GM18517 (cell line): ENCODE measurements around the gene PLEKHM1.
"Not testable (repeated sequence)": the region's sequence is repeated elsewhere in the genome, so short reads cannot be mapped to it uniquely, and the experiment has no call there.

Experiments
- ATAC-seq: cut with Tn5 transposase; IDR thresholded peaks from one replicate; pipeline ENCODE4 v1.9.1; 2021; ENCODE audit warnings: mild to moderate bottlenecking, moderate library complexity; ENCODE audit not compliant: unreplicated experiment

The PLEKHM1 gene

DNA sequence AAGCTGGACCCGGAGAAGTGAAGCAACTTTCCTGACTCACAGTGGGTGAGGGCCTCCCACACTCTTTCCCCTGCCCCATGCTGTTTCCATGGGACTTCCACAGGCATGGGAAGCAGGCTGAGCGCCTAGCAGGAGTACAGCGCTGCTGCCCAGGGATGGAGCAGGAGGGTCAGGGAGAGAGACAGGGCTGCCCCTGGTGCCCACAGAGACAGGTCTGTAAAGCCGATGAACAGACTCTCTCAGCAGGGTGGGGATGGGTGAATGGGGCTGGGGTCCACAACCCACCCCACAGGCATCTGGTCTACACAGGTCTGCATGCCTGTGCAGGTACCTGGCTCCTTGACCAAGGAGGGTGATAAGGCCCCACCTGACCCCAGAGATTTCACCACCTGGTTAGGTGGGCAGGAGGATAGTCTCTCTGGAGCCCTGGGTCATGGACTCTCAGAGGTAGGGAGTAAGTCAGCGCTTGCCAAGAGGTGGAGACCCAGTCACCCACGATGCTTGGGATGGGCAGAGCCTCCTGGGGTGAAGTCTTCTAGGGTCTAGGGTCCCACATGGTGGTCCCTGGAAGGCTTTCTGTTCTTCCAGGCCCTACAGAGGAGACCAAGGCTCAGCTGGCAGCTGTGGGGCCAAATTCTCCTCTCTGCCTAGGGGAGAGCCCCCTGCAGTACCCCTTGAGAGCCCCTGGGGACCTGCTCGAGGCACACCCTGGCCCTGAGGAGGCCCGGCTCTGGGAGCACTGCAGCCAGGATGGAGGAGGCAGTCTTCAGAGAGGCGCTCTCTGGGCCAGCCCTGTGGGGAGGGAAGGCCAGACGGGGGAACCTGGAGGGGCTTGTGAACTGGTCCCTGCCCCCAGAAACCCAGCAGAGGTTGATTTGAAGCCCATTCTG lies 46.9 kb downstream of the PLEKHM1 start:
- not testable (repeated sequence) for ATAC-seq

GRCh38 chr17:45441526-45442310 lies 48.8 kb downstream of the PLEKHM1 start:
- ATAC-seq: no peak

DNA sequence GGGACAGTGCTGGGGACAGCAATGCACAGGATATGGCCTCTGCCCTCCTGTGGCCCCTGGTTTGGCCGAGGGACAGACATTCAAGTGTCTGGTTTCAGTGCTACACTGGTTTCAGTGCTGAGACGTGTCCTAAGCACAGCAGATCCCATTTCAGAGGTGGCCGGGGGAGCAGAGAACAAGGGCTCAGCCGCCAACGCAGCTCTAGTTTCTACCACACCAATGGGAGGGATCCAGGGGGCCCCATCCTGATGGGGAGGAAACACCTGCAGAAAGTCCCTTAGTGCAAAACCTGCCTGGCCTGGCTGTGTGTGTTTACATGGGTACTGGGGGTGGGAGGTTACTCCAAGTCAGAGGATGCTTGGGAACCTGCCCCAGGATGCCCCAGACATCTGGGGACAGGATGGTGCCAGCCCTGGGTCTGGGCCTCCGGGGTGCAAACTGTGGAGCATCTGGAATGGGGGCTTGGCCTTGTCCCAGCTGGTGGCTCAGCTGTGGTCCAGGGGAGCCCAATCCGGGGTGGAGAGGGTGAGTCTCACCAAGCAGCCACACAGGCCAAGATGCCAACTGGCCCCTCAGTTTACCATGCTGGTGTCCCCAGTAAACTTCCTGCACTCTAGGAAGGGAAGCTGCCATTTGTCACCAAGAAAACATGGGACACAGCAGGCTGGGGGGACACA lies 49.5 kb downstream of the PLEKHM1 start:
- peak; percentile 82 for ATAC-seq

- ATAC-seq: no peak
Measured at GRCh38 chr17:45440161-45440778, 50.3 kb downstream of the PLEKHM1 start.

DNA sequence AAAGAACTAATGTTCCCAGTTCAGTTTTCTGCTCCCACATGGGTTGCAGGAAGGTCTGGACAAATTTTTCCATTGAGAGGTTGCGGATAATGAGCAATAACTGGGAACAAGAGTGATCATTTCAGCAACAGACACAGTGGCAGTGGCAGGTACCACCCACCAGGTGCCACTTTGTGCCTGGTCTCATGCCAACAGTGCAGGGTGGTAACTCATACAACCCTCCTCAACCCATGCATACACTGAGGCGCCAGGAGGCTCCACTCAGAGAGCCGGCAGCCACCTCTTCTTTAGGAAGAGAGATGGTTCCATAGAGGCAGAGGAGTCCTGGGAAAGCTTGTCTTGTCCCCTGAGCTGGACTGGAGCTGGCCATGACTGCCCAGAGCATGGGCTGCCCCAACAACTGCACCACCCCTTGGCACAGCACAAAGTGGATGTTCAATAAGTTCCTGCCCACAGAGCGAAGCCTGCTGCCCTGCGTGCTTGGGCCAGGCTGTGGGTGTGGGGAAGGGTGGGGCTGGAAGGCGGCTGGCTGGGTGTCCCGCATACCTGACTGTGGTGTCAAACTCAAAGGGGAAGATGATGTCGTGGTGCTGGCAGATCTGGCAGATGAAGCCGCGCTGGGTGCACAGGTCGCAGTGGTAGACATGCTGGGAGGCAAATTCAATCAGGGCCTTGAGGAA lies 51.5 kb downstream of the PLEKHM1 start:
- ATAC-seq: no peak

DNA sequence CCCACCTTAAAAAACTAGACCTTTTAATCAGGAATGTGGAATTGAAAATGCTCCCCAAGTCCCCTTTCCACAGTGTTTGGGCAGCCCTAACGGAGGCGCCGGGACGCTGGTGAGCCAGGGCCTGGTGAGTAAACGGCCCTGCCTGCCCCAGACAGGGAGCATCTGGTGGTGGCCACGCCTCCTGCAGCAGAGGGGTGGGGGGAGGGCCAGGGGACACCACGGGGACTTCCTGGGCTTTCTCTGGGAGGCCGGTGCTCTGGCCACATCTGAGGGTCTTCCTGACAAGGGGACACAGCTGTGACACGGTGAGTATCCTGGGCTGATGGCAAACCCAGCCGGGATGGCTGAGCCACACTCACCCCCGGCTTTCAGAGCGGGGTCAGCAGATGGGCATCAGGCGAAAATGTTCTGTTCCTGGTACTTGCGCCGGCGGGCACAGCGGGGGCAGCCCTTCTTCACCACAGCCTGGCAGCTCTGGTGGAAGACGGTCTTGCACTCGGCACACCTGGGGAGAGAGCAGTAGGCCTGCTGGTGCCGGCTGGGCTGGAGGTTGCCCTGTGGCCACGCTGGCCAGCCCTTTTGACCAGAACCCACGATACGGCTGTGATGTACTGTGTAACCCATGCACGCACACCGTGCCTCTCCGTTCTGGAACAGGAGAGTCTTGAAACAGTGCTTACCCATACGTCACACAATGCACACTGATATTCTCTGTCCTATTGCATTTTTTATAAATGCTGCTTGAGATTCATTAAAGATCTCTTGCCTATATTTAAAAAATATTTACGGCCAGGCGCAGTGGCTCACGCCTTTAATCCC lies 52.8 kb downstream of the PLEKHM1 start:
- ATAC-seq: no peak

GRCh38 chr17:45436625-45437464 lies 53.7 kb downstream of the PLEKHM1 start:
- ATAC-seq: no peak

GRCh38 chr17:45436161-45436560 lies 54.4 kb downstream of the PLEKHM1 start:
- no peak for ATAC-seq

- no peak for ATAC-seq
Measured at GRCh38 chr17:45435481-45435880, 55.0 kb downstream of the PLEKHM1 start.

DNA sequence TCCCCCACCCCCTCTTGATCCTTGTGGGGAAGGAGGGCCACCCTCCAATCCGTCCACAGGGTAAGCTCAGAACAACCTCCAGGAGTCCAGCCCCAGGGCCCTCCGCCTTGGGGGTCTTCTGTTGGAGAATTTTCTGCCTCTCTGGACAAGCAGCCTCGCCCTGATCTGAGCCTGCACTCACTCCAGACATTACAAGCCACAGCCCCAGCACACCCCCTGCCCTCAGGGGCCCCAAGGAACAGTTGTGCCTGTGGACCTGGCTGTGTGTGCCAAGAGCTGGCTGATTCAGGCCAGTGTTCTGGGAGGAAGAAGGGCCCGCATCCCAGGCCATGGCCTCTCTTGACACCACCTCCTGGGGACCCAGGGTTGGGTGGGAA lies 57.4 kb downstream of the PLEKHM1 start:
- no peak for ATAC-seq

DNA sequence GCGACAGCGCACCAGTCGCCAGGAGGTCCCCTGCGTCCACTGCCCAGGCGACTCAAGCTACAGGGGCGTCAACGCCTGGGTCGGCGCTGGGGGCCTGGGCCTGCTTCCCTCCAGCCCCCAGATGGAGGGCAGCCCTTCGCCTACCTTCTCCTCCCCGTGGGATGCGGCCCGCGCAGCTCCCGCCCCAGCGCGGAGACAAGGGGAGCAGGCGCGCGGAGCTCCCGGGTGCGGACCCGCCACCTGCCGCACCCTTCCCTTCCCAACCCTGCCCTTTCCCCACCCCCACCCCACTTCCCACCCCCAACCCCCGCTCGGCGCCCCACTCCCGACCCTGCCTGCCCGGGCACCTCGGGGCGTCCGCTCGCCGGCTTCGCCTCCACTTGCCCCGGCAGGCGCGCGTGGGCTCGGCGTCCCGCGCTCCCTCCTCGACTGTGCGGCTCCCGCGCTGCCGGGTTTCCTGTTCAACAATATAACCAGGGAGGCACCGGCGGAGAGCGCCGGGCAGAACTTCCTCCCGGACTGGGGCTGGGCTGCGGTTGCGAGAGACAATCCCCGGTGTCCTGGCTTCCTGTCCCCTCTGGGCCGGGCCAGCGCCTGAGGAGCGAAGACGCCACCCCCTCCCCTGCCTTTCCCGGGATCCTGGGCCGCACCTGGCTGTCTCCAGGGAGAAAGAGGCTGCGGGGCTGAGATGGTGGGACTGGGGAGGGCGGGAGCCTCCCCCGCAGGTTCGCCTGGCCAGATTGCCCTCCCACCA lies 57.9 kb downstream of the PLEKHM1 start, which contains the start of gene ARHGAP27:
Gene ARHGAP27 (minus strand): TSS at position 466 of the 754 bp plus-strand sequence. CDS start 2,591 bp downstream, outside the sequence.
- ATAC-seq: no peak

GRCh38 chr17:45431531-45432404 lies 58.8 kb downstream of the PLEKHM1 start:
- ATAC-seq: peak; percentile 50

DNA sequence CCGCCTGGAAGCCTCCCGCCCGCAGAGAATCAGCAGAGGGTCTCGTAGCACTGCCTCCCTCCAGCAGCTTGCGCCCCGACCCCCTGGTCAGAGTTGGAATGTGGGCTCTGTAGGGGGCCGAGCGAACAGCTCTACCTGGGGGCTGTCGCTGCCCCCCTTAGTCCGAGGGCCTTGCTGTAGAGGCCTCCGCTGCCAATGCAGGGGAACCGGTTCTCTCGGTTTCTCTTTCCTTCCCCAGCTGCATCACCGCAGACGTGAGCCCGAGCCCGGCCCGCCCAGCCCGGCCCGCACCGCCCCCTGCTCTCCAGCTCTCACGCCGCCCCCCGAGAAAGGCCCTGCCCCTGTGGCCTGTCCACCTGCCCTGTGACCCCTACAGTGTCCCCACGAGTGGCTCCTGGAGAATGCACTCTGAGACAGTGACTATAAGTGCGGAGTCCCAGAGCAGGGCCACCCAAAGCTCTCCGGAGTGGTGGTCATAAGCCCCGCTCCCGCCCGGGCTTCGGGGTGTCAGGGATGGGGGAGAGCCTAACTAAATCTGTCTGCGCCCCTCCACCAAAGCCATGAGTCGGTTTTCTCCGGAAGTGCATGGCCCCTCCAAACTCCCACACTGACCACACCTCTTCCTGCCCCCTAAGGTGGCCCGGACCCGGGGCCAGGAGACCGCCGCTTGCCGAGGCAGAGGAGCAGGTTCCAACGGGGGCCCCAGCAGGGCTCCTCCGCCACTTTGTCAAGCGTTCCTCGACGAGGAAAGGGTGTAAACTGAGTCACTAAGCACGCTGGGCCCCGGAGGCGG lies 59.6 kb downstream of the PLEKHM1 start:
- no peak for ATAC-seq

GRCh38 chr17:45430006-45430737 lies 60.3 kb downstream of the PLEKHM1 start:
- no peak for ATAC-seq

DNA sequence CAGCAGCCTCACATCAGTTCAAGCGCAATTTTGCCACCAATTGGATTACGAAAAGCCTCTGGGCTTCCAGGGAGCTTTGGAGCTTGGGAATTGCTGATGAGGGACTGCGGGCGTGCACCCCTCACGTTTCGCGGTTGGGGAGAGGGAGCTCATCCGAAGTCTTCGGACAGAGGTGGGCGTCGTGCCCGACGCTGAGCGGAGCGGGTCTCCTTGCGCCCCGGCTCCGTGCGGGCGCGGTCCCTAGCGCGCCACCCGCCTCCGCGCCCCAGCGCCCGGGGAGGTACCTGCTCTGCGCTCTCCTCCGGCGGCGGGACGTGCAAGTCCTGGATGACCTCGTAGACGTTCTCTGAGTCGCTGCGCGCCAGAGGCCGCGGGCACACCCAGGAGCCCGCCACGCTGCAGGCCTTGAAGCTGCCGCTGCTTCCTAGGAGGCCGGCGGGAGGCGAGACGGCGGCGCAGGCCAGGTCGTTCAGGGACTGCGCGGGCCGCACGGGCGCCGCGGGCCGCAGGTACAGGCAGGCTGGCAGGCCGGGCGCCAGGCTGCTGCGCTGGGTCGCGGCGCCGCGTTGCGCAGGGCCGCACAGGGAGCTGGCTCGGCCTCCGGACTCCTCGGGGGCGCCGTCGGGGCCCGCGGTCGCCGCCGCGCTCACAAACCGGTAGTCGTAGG lies 61.0 kb downstream of the PLEKHM1 start:
- no peak for ATAC-seq
